ENCODE results near the gene TMPRSS3.

GRCh38 chr21:42373908-42374455, 21.9 kb downstream of the TMPRSS3 start:
- TF ChIP-seq POLR2A (IDR thresholded peaks at IDR 0.05) (no peak), CTCF (IDR thresholded peaks at IDR 0.05) (no peak)
